Bladder microvascular endothelial cell (primary cell): Measurements from ENCODE around the gene RBMS3. TPM values are rescaled to one million over a fixed set of nuclear protein-coding genes. Genes with fewer than 3 reads are reported as not detected.

Experiments used
- total RNA-seq: library from RNA; depleted of rRNA; stranded (reverse); fragments of >200 nt; gene quantifications from 2 replicates; pipeline ENCODE4 v1.2.3, GENCODE V29; 2014

RBMS3 gene
- 24.9 and 29.1 TPM in 2 replicates for total RNA-seq

DNA sequence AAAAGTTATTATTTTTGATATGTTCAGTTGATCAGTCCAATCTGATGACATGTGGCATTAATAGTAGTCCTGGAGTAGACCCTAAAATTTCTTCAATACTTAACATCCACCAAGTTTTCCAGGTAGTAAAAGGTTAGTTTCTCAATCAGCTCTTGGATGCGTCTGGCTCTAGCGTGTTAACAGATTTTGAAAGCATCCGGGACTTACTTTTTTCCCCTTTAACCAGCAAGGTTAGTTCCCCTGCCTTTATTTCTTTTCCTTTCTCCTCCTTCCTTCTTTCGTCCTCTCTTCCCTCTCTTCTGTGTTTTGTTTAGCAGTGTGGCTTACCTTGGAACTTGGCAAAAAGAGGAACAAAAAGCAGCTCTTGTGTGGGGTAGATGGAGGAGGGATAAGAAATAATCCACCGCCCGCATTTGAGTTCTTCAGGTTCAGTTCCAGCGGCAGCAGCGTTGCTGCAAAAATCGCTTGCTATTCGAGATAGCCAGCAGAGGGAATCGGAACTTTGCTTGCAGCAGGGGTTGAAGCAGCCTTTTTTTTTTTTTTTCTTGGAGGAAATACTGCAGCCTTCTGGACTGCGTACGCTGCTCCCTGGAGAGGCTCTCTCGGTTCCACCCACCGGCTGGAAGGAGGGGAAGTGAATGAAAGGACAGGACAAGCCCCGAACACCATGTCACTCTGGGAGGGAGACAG lies at the start of gene RBMS3:
TSS of gene RBMS3 (plus strand) at position 668 of the 690 bp plus-strand sequence.

